Panc1 (cell line): Measurements from ENCODE around the gene INTS6.

Experiments
- CTCF ChIP-seq: fragments of 450-650 bp; IDR thresholded peaks from 2 replicates; pipeline ENCODE4 v1.5.1; 2017; ENCODE audit warnings: mild to moderate bottlenecking
- REST ChIP-seq, 2 experiments: IDR thresholded peaks; 2 replicates each; pipeline ENCODE4 v1.6.1; 2011 to 2012; ENCODE audit warnings: low read depth in 2 of 2, control low read depth in 1 of 2, low read length in 1 of 2, mild to moderate bottlenecking in 1 of 2, moderate library complexity in 1 of 2; ENCODE audit not compliant: insufficient read depth in 1 of 2

- TF ChIP-seq CTCF = no peak
- no peak for TF ChIP-seq REST (IDR thresholded peaks at IDR 0.05; ENCODE audit: insufficient read depth in 1 of 2, low read depth in 2 of 2, low read length in 1 of 2)
Measured at GRCh38 chr13:51327961-51328360, 124.9 kb downstream of the INTS6 start.
